Melanocyte of skin (primary cell): ENCODE data around the gene CD2. TPM values are rescaled to one million over a fixed set of nuclear protein-coding genes. Genes with fewer than 3 reads are reported as not detected.

Experiments used
- total RNA-seq, 2 donors: library from RNA; depleted of rRNA; stranded (reverse); fragments of >200 nt; gene quantifications; 2 replicates each; pipeline ENCODE4 v1.2.3, GENCODE V29; 2012

CD2 gene, protein sequence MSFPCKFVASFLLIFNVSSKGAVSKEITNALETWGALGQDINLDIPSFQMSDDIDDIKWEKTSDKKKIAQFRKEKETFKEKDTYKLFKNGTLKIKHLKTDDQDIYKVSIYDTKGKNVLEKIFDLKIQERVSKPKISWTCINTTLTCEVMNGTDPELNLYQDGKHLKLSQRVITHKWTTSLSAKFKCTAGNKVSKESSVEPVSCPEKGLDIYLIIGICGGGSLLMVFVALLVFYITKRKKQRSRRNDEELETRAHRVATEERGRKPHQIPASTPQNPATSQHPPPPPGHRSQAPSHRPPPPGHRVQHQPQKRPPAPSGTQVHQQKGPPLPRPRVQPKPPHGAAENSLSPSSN
- total RNA-seq: not detected

DNA sequence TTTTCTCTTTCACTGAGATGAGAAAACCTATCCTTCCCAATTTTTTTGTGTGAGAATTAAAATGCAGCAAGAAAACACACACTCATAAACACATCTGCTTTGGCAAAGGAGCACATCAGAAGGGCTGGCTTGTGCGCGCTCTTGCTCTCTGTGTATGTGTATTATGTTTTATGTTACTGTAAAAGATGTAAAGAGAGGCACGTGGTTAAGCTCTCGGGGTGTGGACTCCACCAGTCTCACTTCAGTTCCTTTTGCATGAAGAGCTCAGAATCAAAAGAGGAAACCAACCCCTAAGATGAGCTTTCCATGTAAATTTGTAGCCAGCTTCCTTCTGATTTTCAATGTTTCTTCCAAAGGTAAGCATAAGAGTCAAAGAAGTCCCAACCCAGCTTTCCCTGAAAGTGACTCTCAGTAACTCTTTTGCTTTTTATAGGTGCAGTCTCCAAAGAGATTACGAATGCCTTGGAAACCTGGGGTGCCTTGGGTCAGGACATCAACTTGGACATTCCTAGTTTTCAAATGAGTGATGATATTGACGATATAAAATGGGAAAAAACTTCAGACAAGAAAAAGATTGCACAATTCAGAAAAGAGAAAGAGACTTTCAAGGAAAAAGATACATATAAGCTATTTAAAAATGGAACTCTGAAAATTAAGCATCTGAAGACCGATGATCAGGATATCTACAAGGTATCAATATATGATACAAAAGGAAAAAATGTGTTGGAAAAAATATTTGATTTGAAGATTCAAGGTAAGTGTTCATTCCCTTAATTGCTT lies at the start of gene CD2:
TSS of gene CD2 (plus strand) at position 233 of the 780 bp plus-strand sequence. CDS start at position 296, 63 bp downstream.

Other genes with a start within 250 kb of the CD2 start
- 10 to 100 TPM; 40.3 to 41.3 TPM for gene CD58, start 183.4 kb upstream of the CD2 start, total RNA-seq
- gene IGSF3, start 86.7 kb upstream of the CD2 start, total RNA-seq: 10 to 100 TPM; 39.2 to 53.9 TPM
- gene PTGFRN, start 155.5 kb downstream of the CD2 start, total RNA-seq: 10 to 100 TPM; 42.0 to 62.3 TPM
- under 1 TPM; 0.69 to 1.00 TPM for gene CD101, start 247.3 kb downstream of the CD2 start, total RNA-seq